Measurements from ENCODE around the gene KIF18B.

DNA sequence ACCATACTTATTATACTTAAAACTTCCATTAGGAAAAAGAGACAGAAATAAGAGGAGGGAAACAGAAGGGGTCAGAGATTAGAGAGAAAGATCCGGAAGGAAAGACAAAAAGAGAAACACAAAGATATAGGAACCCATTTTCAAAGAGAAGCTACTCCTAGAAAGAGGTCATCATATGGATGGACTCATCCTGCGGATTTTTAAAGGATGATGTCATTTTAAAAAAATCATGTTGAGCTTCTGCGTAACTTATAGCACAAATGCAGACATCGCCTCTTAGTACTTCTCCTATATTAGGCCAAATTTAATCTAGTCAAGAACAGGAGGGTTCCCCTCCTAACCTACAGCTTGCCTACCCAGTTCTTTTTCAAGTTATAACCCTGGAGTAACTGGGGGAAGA, 66.4 kb downstream of the KIF18B start:
- TF ChIP-seq, protein P1, sequence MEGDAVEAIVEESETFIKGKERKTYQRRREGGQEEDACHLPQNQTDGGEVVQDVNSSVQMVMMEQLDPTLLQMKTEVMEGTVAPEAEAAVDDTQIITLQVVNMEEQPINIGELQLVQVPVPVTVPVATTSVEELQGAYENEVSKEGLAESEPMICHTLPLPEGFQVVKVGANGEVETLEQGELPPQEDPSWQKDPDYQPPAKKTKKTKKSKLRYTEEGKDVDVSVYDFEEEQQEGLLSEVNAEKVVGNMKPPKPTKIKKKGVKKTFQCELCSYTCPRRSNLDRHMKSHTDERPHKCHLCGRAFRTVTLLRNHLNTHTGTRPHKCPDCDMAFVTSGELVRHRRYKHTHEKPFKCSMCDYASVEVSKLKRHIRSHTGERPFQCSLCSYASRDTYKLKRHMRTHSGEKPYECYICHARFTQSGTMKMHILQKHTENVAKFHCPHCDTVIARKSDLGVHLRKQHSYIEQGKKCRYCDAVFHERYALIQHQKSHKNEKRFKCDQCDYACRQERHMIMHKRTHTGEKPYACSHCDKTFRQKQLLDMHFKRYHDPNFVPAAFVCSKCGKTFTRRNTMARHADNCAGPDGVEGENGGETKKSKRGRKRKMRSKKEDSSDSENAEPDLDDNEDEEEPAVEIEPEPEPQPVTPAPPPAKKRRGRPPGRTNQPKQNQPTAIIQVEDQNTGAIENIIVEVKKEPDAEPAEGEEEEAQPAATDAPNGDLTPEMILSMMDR (conservative IDR thresholded peaks at IDR 0.05) = no peak
- TF ChIP-seq EZH2 (IDR thresholded peaks at IDR 0.05; ENCODE audit: low read depth) = no peak
